Stimulated activated CD8-positive, alpha-beta memory T cell treated with anti-CD3 and anti-CD28 coated beads, Interleukin-12 subunit alpha, Interleukin-12 subunit beta, amount 100 ng/mL, for 1 hour (primary cell): ENCODE results near the gene TMPRSS4.

ENCODE experiments used
- DNase-seq: peaks from one replicate; pipeline ENCODE4 v3.0.0-alpha.2; 2020; ENCODE audit warnings: low read depth

The TMPRSS4 gene

GRCh38 chr11:118136801-118137200 is 59.9 kb downstream of the TMPRSS4 start:
- no peak for DNase-seq

- no peak for DNase-seq
Measured at GRCh38 chr11:118138839-118139420, 62.1 kb downstream of the TMPRSS4 start.

GRCh38 chr11:118139578-118139977 is 62.7 kb downstream of the TMPRSS4 start:
- no peak for DNase-seq

GRCh38 chr11:118142081-118142480 is 65.2 kb downstream of the TMPRSS4 start:
- no peak for DNase-seq

- DNase-seq = no peak
Measured at GRCh38 chr11:118142809-118143208, 65.9 kb downstream of the TMPRSS4 start.

- no peak for DNase-seq
Measured at GRCh38 chr11:118143661-118144185, 66.8 kb downstream of the TMPRSS4 start.

- no peak for DNase-seq
Measured at GRCh38 chr11:118144301-118145268, 67.7 kb downstream of the TMPRSS4 start.

GRCh38 chr11:118145285-118146227 is 68.7 kb downstream of the TMPRSS4 start:
- DNase-seq = peak; percentile 75

- no peak for DNase-seq
Measured at GRCh38 chr11:118146554-118146953, 69.7 kb downstream of the TMPRSS4 start.

- no peak for DNase-seq
Measured at GRCh38 chr11:118147502-118147901, 70.6 kb downstream of the TMPRSS4 start.

GRCh38 chr11:118148240-118148639 is 71.4 kb downstream of the TMPRSS4 start:
- no peak for DNase-seq

GRCh38 chr11:118148856-118149255 is 72.0 kb downstream of the TMPRSS4 start:
- DNase-seq = no peak

GRCh38 chr11:118149493-118149892 is 72.6 kb downstream of the TMPRSS4 start:
- no peak for DNase-seq

GRCh38 chr11:118151431-118151830 is 74.6 kb downstream of the TMPRSS4 start:
- no peak for DNase-seq

- DNase-seq = no peak
Measured at GRCh38 chr11:118152020-118152551, 75.2 kb downstream of the TMPRSS4 start.

GRCh38 chr11:118152552-118153471 is 75.9 kb downstream of the TMPRSS4 start, which contains the start of gene SCN4B:
Gene SCN4B, minus strand, starts transcription at chr11:118152823. Its CDS starts 150 bp downstream, at chr11:118152673.
- no peak for DNase-seq

GRCh38 chr11:118153516-118153915 is 76.6 kb downstream of the TMPRSS4 start:
- DNase-seq = no peak

- no peak for DNase-seq
Measured at GRCh38 chr11:118153976-118154375, 77.1 kb downstream of the TMPRSS4 start.

GRCh38 chr11:118154641-118155040 is 77.8 kb downstream of the TMPRSS4 start:
- no peak for DNase-seq

GRCh38 chr11:118155776-118156530 is 79.1 kb downstream of the TMPRSS4 start:
- no peak for DNase-seq
